Measurements from ENCODE around the gene MOCS3. TPM values are rescaled to one million over a fixed set of nuclear protein-coding genes. Genes with fewer than 3 reads are reported as not detected.

The MOCS3 gene
- total and polyA plus RNA-seq, 3 donors from 2014 or later: 6.5 to 9.3 (median 7.4) TPM

GRCh38 chr20:50996901-50997865 lies 38.6 kb downstream of the MOCS3 start:
- Histone ChIP-seq H3K4me1 (peaks cover 4% of the 10 kb centered on the region), H3K36me3 (ENCODE audit: low read depth, missing control alignments) (no peaks in the 10 kb centered on the region), H3K9me3 (no peaks in the 10 kb centered on the region), H3K27me3 (no peaks in the 10 kb centered on the region), H3K27ac (no peak overlapping the region), H3K4me3 (no peak overlapping the region)
- intact Hi-C loops (cut with DNase I; ENCODE audit: low total_unique reads): no loop called here
- TF ChIP-seq CTCF (IDR thresholded peaks at IDR 0.05): no peak
- no peak for TF ChIP-seq POLR2A (IDR thresholded peaks at IDR 0.05)
- no peak for DNase-seq
- WGBS, 2 donors: 62 to 75% methylated on average over 8 to 10 of the region's 10 CpGs

- H3K36me3 ChIP-seq (ENCODE audit: low read depth, missing control alignments): no peaks in the 10 kb centered on the region
- no peak for DNase-seq
- no peak overlapping the region for H3K4me3 ChIP-seq
- intact Hi-C loops (cut with DNase I; ENCODE audit: low total_unique reads): no loop called here
- peaks cover 16% of the 10 kb centered on the region for H3K4me1 ChIP-seq
- H3K27me3 ChIP-seq: no peaks in the 10 kb centered on the region
- H3K9me3 ChIP-seq: no peaks in the 10 kb centered on the region
- no peak overlapping the region for H3K27ac ChIP-seq
- TF ChIP-seq POLR2A (IDR thresholded peaks at IDR 0.05) (no peak), CTCF (IDR thresholded peaks at IDR 0.05) (no peak)
- WGBS, 2 donors: 94 to 97% methylated on average over 4 of the region's 4 CpGs
Observed at GRCh38 chr20:50999355-50999754, 40.7 kb downstream of the MOCS3 start.

GRCh38 chr20:51001430-51002265 lies 43.0 kb downstream of the MOCS3 start:
- Histone ChIP-seq H3K4me1 (peaks cover 16% of the 10 kb centered on the region), H3K9me3 (no peaks in the 10 kb centered on the region), H3K36me3 (ENCODE audit: low read depth, missing control alignments) (no peaks in the 10 kb centered on the region), H3K27ac (no peak overlapping the region), H3K4me3 (no peak overlapping the region), H3K27me3 (no peaks in the 10 kb centered on the region)
- intact Hi-C loops (cut with DNase I; ENCODE audit: low total_unique reads): no loop called here
- no peak for DNase-seq
- no peak for TF ChIP-seq POLR2A (IDR thresholded peaks at IDR 0.05)
- no peak for TF ChIP-seq CTCF (IDR thresholded peaks at IDR 0.05)
- WGBS, 2 donors: 73 to 83% methylated on average over 20 of the region's 20 CpGs

GRCh38 chr20:51002633-51003032 lies 44.0 kb downstream of the MOCS3 start:
- Histone ChIP-seq H3K27me3 (no peaks in the 10 kb centered on the region), H3K9me3 (no peaks in the 10 kb centered on the region), H3K4me3 (no peak overlapping the region), H3K36me3 (ENCODE audit: low read depth, missing control alignments) (no peaks in the 10 kb centered on the region), H3K27ac (no peak overlapping the region), H3K4me1 (peaks cover 16% of the 10 kb centered on the region)
- no peak for TF ChIP-seq CTCF (IDR thresholded peaks at IDR 0.05)
- no peak for TF ChIP-seq POLR2A (IDR thresholded peaks at IDR 0.05)
- WGBS, 2 donors: 81 to 89% methylated on average over 6 to 7 of the region's 7 CpGs
- DNase-seq: no peak
- intact Hi-C loops (cut with DNase I; ENCODE audit: low total_unique reads): no loop called here

Measured in testis (tissue), 3 donors.